Pancreas (tissue), 10 donors: ENCODE data around the gene PDGFA. TPM values are rescaled to one million over a fixed set of nuclear protein-coding genes. Genes with fewer than 3 reads are reported as not detected.
A peak's percentile ranks its signal among the peaks of the same experiment; 100 is the strongest.

Experiments used
- ATAC-seq, 4 donors: fragments of 200-7000 bp; cut with Tn5 transposase; one replicate each; pipeline versions ENCODE4 v1.8.0 to v1.9.1; 2020; ENCODE audit warnings: mild to moderate bottlenecking in 4 of 4, moderate library complexity in 4 of 4
- DNase-seq, 6 donors: peaks; one replicate each; pipeline ENCODE4 v3.0.0-alpha.2; 2020
- FAIRE-seq: peaks from 2 replicates; lab custom pipeline; 2012; peaks lifted over from hg19 to GRCh38; lab: Jason Lieb, UNC
- H3K27ac ChIP-seq, 4 donors: fragments of 200-600 bp; sonication (generic); 1 replicate in 3 of 4; 2 replicates in 1 of 4; pipeline versions ENCODE4 v1.5.0 to v1.8.0; 2020
- H3K27me3 ChIP-seq, 4 donors: fragments of 200-600 bp; one replicate each; pipeline ENCODE4 v1.8.0; 2021
- H3K36me3 ChIP-seq, 3 donors: fragments of 200-600 bp; sonication (generic) in 1 of 3; one replicate each; pipeline versions ENCODE4 v1.5.0 to v1.8.0; 2020 to 2021
- H3K4me1 ChIP-seq, 3 donors: fragments of 200-600 bp; one replicate each; pipeline ENCODE4 v1.8.0; 2021
- H3K4me3 ChIP-seq, 4 donors: fragments of 200-600 bp; sonication (generic) in 2 of 4; one replicate each; pipeline versions ENCODE4 v1.5.0 to v1.8.0; 2020 to 2021
- H3K9me3 ChIP-seq, 4 donors: fragments of 200-600 bp; one replicate each; pipeline ENCODE4 v1.8.0; 2021
- WGBS, 2 donors: extraction: QIAGEN DNeasy Blood & Tissue Kit; methylation state at CpG; one replicate each; pipeline ENCODE4 v1.1.7; 2013; 5-methylcytosine and 5-hydroxymethylcytosine counted together
- intact Hi-C, 3 donors: fragments of 100-400 bp; cut with DNase I; formaldehyde crosslinking; loops; one replicate each; pipeline versions ENCODE4 v1.11.1 to v1.14.2; 2022
- polyA plus RNA-seq, 2 donors: library from polyadenylated mRNA; stranded (reverse); fragments of 200-250 nt; gene quantifications; one replicate each; pipeline ENCODE4 v1.2.3, GENCODE V29; 2013
- total RNA-seq, 6 donors: library from RNA; stranded (reverse); fragmentation: NEBNext Ultra II Directional in 4 of 6; extraction: Animal tissue kit (Norgen Biotek cat#: 25700) in 4 of 6; gene quantifications; one replicate each; pipeline versions ENCODE4 v1.2.1 to v1.2.4, GENCODE V29; 2021 to 2023
- TF ChIP-seq, protein P1 (sequence below), 4 donors: fragments of 200-600 bp; sonication (generic) in 3 of 4; IDR thresholded peaks; one replicate each; pipeline versions ENCODE4 v1.5.0 to v1.8.0; 2021; ENCODE audit warnings: antibody characterized with exemption in 4 of 4
- donor health status: healthy with polysubstance abuse.
- donor health status: DM: no; HTN: no; CAD: no; lungs with moderate emphysema.
- donor health status: DM: no; HTN: no; CAD: no.
- donor health status: control.
- donor health status: control.
- donor health status: Bipolar disorder and iron deficiency.
- donor health status: DM: yes; HTN: yes; CAD: no.
- donor health status: DM: no; HTN: no; CAD: no.
- donor health status: DM: no; HTN: no; CAD: no.
- donor health status: DM: yes; HTN: yes; CAD: no.

Gene PDGFA
- total and polyA plus RNA-seq, 8 donors: 53.3 to 175 (median 65.6) TPM

DNA sequence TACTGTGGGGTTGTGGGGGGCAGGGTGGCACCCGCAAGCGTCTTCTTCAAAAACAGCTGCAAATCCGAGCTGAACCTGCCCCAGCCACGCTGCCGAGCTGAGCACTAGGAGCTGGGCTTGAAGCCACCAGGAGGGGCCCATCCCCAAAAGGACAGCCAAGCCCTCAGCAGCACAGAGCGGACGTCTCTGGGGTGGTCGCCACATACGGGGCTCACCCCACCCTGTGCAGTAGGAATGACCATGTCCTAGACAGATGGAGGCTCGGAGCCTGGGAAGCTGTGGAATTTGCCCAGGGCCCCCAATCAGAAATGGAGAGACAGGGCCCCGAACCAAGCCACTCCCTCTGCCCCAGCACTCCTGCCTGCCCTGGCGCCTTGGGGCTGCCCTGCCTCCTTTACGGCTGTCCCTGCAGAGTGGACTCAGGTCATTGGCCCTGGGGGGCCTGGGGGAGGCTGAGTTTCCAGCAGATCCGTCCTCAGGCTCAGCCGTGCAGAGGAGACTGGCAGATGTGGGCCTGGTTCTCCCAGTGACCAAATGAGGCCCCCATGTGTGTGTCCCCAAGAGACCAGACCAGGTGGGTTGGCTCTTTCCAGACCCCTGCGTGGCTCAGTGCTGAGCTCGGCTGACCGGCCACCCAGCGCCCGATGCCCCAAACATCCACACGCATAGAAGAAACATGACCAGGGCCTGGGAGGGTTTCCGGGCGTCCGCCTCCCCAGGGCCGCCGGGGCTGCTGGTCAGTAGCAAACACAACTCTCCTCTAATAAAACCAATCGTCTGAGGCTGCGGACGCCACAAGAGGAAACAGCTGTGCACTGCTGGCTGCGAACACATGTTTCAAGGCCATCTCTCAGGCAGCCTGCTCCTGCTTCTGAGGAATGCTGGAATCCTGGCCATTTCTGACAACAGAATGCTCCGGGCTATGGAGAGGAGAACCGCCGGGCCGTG is 54.9 kb downstream of the PDGFA start:
- no peaks in the 10 kb centered on the region for H3K36me3 ChIP-seq
- no peak for FAIRE-seq
- intact Hi-C loops: no loop called here
- peak in 3 of 4 donors; percentile 5 to 62 (median 54) for ATAC-seq
- H3K9me3 ChIP-seq: no peaks in the 10 kb centered on the region
- 61 to 64% methylated on average over 34 of the region's 34 CpGs for WGBS, 2 donors
- no peaks in the 10 kb centered on the region for H3K4me1 ChIP-seq
- TF ChIP-seq, protein P1, sequence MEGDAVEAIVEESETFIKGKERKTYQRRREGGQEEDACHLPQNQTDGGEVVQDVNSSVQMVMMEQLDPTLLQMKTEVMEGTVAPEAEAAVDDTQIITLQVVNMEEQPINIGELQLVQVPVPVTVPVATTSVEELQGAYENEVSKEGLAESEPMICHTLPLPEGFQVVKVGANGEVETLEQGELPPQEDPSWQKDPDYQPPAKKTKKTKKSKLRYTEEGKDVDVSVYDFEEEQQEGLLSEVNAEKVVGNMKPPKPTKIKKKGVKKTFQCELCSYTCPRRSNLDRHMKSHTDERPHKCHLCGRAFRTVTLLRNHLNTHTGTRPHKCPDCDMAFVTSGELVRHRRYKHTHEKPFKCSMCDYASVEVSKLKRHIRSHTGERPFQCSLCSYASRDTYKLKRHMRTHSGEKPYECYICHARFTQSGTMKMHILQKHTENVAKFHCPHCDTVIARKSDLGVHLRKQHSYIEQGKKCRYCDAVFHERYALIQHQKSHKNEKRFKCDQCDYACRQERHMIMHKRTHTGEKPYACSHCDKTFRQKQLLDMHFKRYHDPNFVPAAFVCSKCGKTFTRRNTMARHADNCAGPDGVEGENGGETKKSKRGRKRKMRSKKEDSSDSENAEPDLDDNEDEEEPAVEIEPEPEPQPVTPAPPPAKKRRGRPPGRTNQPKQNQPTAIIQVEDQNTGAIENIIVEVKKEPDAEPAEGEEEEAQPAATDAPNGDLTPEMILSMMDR (IDR thresholded peaks at IDR 0.05): no peak
- no peaks in the 10 kb centered on the region for H3K27me3 ChIP-seq
- no peak overlapping the region for H3K27ac ChIP-seq
- peak in 2 of 6 donors; percentile 49 to 56 for DNase-seq
- no peak overlapping the region for H3K4me3 ChIP-seq

DNA sequence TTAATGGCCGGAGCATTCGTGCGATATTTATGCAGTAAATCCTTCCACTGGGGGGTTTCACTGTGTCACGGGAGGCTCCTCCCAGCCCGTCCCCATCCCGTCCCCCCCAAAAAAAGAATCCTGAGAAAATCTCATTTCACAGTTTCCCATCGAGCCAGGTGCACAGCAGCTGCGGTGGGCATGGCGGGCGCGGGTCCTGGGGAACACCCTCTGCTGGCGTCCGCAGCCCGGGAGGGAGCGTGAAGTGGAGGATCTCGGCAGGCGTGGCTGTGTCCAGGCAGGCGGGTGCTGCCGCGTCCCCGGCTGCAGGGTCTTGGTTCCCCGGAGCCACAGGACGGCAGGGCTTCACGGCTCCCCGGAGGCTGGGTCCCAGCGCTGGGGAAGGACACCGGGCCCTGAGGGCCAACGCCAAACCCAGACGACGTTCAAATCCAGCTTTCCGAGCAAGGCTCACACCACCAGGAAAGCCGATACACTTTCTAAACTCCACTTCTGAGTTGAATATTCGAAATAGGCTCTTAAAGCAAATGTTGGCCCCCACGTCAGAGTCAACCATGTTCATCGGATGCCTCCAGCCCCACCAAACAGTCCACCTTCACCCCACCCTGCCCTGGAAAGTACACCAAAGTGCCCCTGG is 55.7 kb downstream of the PDGFA start:
- peak in 3 of 6 donors; percentile 18 to 49 (median 39) for DNase-seq
- TF ChIP-seq, protein P1 (IDR thresholded peaks at IDR 0.05): no peak
- Histone ChIP-seq H3K27me3 (no peaks in the 10 kb centered on the region), H3K9me3 (no peaks in the 10 kb centered on the region), H3K36me3 (no peaks in the 10 kb centered on the region), H3K4me1 (no peaks in the 10 kb centered on the region), H3K27ac (no peak overlapping the region), H3K4me3 (no peak overlapping the region)
- ATAC-seq: no peak
- WGBS, 2 donors: 93 to 95% methylated on average over 34 to 35 of the region's 35 CpGs
- intact Hi-C loops: no loop called here
- no peak for FAIRE-seq

DNA sequence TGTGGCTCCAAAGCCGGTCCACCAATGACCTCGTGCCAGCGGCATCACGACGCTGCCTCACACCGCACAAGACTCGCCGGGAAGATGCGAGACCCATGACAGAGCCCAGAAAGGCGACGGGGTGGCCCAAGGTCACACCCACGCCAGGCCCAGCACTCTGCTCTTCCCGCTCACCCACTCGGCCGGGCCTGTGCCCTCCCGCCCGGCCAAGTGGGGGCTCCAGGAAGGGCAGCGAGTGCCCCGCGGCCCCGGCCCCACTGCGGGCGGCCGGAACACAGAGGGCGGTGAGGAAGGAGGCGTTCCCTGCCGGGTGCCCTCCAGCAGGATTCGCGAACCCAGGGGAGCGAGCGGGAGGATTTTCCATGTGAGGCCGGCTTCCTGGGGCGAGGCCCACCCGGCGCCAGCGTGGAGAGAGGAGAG is 56.3 kb downstream of the PDGFA start:
- DNase-seq (peak in 3 of 6 donors; percentile 17 to 41 (median 37)), ATAC-seq (no peak), FAIRE-seq (no peak)
- TF ChIP-seq, protein P1 (IDR thresholded peaks at IDR 0.05): no peak
- H3K4me3 ChIP-seq: no peak overlapping the region
- H3K4me1 ChIP-seq: no peaks in the 10 kb centered on the region
- H3K27me3 ChIP-seq: no peaks in the 10 kb centered on the region
- no peak overlapping the region for H3K27ac ChIP-seq
- 91 to 94% methylated on average over 34 to 36 of the region's 36 CpGs for WGBS, 2 donors
- H3K9me3 ChIP-seq: no peaks in the 10 kb centered on the region
- no peaks in the 10 kb centered on the region for H3K36me3 ChIP-seq
- intact Hi-C loops: no loop called here

DNA sequence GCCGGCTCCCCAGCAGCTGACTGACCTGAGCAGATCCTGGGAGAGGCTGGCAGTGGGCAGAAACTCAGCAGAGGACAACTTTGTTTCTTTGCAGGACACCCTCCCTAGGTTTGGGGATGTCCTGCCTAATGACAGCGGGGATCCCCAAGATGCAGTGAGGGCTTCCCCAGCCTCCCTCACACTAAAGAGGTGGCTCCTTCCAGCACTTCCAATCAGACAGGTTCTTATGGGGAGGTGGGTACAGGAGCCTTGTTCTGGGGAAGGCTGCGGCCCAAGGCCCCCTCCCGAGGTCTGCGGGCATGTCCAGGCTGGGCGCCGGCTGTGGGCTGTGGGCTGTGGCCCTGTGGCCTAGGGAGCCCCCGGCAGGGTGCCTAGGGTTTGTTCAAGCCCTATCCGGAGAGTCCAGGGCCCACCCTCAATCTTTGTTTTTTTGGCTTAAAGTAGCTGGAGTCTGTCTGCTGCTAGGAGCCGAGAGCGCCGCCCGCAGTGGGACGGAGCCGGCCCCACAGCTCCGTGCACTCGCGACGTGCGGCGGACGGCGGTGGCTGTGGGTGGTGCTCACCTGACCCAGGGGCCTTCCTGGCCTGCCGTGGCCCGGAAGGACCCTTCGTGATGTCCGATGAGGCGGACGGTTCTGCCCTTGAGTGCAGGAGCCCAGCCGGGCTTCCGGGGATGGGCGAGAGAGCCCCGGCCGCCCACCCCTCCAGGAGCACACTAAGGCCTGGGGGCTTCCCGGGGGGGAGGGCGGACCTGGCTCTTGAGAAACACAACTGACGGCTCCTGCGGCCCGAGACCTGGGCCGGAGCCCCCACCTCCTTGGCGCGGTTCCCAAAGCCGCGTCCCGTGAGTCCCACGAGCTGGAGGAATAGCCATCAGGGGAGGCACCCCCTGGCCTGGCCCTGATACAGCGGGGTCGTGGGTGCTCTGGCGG is 57.2 kb downstream of the PDGFA start:
- FAIRE-seq (no peak), ATAC-seq (no peak), DNase-seq (peak in 3 of 6 donors; percentile 31 to 68 (median 59))
- intact Hi-C loops: no loop called here
- Histone ChIP-seq H3K27ac (no peak overlapping the region), H3K9me3 (no peaks in the 10 kb centered on the region), H3K36me3 (no peaks in the 10 kb centered on the region), H3K27me3 (no peaks in the 10 kb centered on the region), H3K4me1 (no peaks in the 10 kb centered on the region), H3K4me3 (no peak overlapping the region)
- 91 to 94% methylated on average over 46 to 49 of the region's 49 CpGs for WGBS, 2 donors
- TF ChIP-seq, protein P1 (IDR thresholded peaks at IDR 0.05): no peak
